Mammary epithelial cell (primary cell): ENCODE measurements around the gene ANKRD39.

ENCODE experiments used
- EZH2 ChIP-seq: IDR thresholded peaks from 2 replicates; pipeline ENCODE4 v1.6.1; 2012; ENCODE audit warnings: low read length, inconsistent platforms, borderline replicate concordance
- TF ChIP-seq, protein P1 (sequence below), 2 donors: IDR thresholded peaks in 1 of 2; conservative IDR thresholded peaks in 1 of 2; 2 replicates each; pipeline ENCODE4 v1.5.1; 2011 to 2012; ENCODE audit warnings: inconsistent platforms in 2 of 2, low read length in 2 of 2, mild to moderate bottlenecking in 2 of 2, control low read depth in 1 of 2, low read depth in 1 of 2; ENCODE audit not compliant: insufficient read depth in 1 of 2; ENCODE audit errors: extremely low read depth in 1 of 2

DNA sequence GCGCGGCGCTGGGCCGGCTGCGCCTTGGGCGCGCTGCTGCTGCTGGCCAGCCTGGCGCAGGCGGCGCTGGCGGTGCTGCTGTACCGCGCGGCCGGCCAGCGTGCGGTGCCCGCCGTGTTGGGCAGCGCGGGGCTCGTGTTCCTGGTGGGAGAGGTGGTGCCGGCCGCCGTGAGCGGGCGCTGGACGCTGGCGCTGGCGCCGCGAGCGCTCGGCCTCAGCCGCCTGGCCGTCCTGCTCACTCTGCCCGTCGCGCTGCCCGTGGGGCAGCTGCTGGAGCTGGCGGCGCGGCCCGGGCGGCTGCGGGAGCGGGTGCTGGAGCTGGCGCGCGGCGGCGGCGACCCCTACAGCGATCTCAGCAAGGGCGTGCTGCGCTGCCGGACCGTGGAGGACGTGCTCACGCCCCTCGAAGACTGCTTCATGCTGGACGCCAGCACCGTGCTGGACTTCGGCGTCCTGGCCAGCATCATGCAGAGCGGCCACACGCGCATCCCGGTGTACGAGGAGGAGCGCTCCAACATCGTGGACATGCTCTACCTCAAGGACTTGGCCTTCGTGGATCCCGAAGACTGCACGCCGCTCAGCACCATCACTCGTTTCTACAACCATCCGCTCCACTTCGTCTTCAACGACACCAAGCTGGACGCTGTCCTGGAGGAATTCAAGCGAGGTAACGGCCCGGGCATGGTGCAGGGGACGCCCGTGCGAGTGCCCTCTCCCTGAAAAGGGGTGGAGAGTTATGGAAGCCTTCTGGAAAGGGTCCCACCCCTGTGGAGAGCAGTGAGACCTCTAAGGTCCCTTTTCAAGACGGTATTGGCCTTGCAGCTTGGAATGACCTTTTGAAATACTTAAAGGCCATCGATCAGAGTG is 40.7 kb downstream of the ANKRD39 start:
- TF ChIP-seq, protein P1, sequence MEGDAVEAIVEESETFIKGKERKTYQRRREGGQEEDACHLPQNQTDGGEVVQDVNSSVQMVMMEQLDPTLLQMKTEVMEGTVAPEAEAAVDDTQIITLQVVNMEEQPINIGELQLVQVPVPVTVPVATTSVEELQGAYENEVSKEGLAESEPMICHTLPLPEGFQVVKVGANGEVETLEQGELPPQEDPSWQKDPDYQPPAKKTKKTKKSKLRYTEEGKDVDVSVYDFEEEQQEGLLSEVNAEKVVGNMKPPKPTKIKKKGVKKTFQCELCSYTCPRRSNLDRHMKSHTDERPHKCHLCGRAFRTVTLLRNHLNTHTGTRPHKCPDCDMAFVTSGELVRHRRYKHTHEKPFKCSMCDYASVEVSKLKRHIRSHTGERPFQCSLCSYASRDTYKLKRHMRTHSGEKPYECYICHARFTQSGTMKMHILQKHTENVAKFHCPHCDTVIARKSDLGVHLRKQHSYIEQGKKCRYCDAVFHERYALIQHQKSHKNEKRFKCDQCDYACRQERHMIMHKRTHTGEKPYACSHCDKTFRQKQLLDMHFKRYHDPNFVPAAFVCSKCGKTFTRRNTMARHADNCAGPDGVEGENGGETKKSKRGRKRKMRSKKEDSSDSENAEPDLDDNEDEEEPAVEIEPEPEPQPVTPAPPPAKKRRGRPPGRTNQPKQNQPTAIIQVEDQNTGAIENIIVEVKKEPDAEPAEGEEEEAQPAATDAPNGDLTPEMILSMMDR (conservative IDR thresholded peaks at IDR 0.05 in 1 of 2, IDR thresholded peaks at IDR 0.05 in 1 of 2; ENCODE audit: extremely low read depth in 1 of 2, insufficient read depth in 1 of 2, low read depth in 1 of 2, low read length in 2 of 2), result no peak
- no peak for TF ChIP-seq EZH2
